Right atrium auricular region (tissue), 2 donors: ENCODE results near the gene NUP133. TPM values are rescaled to one million over a fixed set of nuclear protein-coding genes. Genes with fewer than 3 reads are reported as not detected.
"Not testable (repeated sequence)": the region's sequence is repeated elsewhere in the genome, so short reads cannot be mapped to it uniquely, and the experiment has no call there.

Experiments used
- DNase-seq: peaks from one replicate; pipeline ENCODE4 v3.0.0-alpha.2; 2019; ENCODE audit warnings: low spot score
- H3K27ac ChIP-seq, 2 donors: fragments of 200-600 bp; sonication (generic); 1 replicate in 1 of 2; 2 replicates in 1 of 2; pipeline ENCODE4 v1.5.1; 2016 to 2019
- H3K27me3 ChIP-seq, 2 donors: fragments of 200-600 bp; sonication (generic); one replicate each; pipeline versions ENCODE4 v1.5.1 to v1.6.0; 2017 to 2019
- H3K36me3 ChIP-seq: fragments of 200-600 bp; sonication (generic); one replicate; pipeline ENCODE4 v1.5.1; 2016
- H3K4me1 ChIP-seq, 2 donors: fragments of 200-600 bp; sonication (generic); one replicate each; pipeline versions ENCODE4 v1.5.1 to v1.6.0; 2017 to 2019
- H3K4me3 ChIP-seq, 2 donors: fragments of 200-600 bp; sonication (generic); 1 replicate in 1 of 2; 2 replicates in 1 of 2; pipeline ENCODE4 v1.5.1; 2017 to 2019; ENCODE audit warnings: mild to moderate bottlenecking in 1 of 2, moderate library complexity in 1 of 2
- H3K9me3 ChIP-seq, 2 donors: fragments of 200-600 bp; sonication (generic); one replicate each; pipeline ENCODE4 v1.5.1; 2019
- total RNA-seq, 2 donors: library from RNA; depleted of rRNA; stranded (reverse); fragments of >200 nt; gene quantifications; one replicate each; pipeline ENCODE4 v1.1.0, GENCODE V29; 2016
- TF ChIP-seq, protein P1 (sequence below), 2 donors: fragments of 200-600 bp; sonication (generic); IDR thresholded peaks; one replicate each; pipeline ENCODE4 v1.5.1; 2019; ENCODE audit warnings: antibody characterized with exemption in 2 of 2

NUP133 gene
- total RNA-seq, 2 donors from 2014 or later = 19.7 to 21.0 TPM

DNA sequence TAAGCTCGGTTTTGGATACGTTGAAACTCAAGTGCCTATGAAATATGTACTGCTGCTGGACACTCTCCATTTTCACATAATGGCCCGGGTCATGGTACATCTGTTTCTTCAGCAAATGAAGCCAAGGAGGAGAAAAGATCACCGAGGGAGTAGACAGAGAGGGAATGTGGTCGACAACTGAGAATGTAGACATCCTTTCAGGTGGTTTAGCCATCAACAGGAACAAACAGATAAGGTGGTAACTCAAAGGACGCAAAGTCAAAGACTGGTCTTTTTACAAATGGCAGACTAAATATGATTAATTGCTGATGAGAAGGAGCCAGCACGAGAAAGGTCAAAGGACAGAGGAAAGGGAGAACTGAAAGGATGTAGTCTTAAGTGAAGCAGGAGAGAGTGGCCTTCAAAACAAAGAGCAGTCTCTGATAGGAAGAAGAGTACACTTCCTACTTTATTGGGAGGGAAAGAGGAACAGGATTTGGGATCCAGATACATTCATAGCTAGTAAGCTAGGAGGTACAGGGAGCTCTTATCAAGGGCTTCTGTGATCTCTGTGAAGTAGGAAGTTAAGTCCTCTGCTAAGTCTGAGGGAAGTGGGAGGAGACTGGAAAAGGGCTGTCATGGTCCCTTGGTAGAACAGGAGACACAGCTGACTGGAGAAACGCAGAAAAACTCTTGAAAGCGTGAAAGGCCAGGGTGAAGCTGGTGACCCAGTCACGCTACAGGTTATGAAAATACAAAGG, 28.3 kb downstream of the NUP133 start:
- peaks cover 51% of the 10 kb centered on the region for H3K36me3 ChIP-seq

DNA sequence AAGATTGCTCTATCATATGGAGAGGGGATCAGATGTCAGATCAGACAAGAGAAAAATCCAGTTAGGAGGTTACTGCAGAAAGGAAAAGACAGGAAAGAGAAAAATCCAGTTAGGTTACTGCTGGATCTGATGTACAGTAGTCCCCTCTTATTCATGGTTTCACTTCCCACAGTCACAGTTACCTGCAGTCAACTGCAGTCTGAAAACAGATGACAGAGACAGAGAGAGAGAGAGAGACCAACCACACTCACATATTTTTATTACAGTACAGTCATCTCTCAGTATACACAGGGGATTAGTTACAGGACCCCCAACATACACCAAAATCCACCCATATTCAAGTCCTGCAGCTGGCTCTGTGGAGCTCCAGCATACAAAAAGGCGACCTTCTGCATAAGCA, 29.3 kb downstream of the NUP133 start:
- Histone ChIP-seq H3K27ac (no peak overlapping the region), H3K27me3 (no peaks in the 10 kb centered on the region), H3K36me3 (peaks cover 56% of the 10 kb centered on the region), H3K9me3 (no peaks in the 10 kb centered on the region), H3K4me1 (no peaks in the 10 kb centered on the region), H3K4me3 (no peak overlapping the region)
- TF ChIP-seq, protein P1, sequence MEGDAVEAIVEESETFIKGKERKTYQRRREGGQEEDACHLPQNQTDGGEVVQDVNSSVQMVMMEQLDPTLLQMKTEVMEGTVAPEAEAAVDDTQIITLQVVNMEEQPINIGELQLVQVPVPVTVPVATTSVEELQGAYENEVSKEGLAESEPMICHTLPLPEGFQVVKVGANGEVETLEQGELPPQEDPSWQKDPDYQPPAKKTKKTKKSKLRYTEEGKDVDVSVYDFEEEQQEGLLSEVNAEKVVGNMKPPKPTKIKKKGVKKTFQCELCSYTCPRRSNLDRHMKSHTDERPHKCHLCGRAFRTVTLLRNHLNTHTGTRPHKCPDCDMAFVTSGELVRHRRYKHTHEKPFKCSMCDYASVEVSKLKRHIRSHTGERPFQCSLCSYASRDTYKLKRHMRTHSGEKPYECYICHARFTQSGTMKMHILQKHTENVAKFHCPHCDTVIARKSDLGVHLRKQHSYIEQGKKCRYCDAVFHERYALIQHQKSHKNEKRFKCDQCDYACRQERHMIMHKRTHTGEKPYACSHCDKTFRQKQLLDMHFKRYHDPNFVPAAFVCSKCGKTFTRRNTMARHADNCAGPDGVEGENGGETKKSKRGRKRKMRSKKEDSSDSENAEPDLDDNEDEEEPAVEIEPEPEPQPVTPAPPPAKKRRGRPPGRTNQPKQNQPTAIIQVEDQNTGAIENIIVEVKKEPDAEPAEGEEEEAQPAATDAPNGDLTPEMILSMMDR (IDR thresholded peaks at IDR 0.05) = no peak
- no peak for DNase-seq

More for the DNA sequence above, 28.3 kb downstream of the NUP133 start:
- TF ChIP-seq, protein P1 (IDR thresholded peaks at IDR 0.05) = no peak
- no peak overlapping the region for H3K4me3 ChIP-seq
- DNase-seq = no peak
- H3K9me3 ChIP-seq = no peaks in the 10 kb centered on the region
- peak overlapping the region in 1 of 2 donors; percentile 37 for H3K27ac ChIP-seq
- no peaks in the 10 kb centered on the region for H3K4me1 ChIP-seq
- no peaks in the 10 kb centered on the region for H3K27me3 ChIP-seq

DNA sequence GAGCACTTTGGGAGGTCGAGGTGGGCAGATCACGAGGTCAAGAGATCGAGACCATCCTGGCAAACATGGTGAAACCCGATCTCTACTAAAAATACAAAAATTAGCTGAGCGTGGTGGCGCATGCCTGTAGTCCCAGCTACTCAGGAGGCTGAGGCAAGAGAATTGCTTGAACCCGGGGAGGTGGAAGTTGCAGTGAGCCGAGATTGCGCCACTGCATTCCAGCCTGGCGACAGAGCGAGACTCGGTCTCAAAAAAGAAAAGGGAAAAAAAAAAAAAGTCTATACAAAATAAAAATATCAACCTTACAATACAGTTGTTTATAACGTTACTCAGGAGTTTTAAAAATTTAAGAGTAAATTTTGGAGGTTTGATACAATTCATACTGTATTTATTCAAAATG, 32.3 kb downstream of the NUP133 start:
- not testable (repeated sequence) for H3K4me1 ChIP-seq, H3K4me3 ChIP-seq, DNase-seq, H3K27me3 ChIP-seq, H3K27ac ChIP-seq, H3K9me3 ChIP-seq
- H3K36me3 ChIP-seq = peaks cover 51% of the 10 kb centered on the region

DNA sequence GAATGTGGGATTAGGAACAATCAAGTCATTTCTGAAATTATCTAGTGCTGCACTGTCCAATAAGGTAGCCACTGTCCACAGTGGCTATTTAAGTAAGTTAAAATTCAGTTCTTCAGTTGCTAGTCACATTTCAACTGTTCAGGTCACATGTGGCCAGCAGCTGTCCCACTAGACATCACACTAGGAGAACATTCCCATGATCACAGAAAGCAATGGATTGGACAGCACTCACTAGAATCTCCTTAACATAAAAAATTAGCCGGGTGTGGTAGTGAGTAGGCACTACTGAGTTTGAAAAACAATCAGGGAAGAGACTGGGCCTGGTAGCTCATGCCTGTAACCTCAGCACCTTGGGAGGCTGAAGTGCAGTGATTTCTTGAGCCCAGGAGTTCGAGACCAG, 33.6 kb downstream of the NUP133 start:
- no peak for DNase-seq
- Histone ChIP-seq H3K36me3 (peaks cover 56% of the 10 kb centered on the region), H3K4me3 (no peak overlapping the region), H3K4me1 (no peaks in the 10 kb centered on the region), H3K9me3 (no peaks in the 10 kb centered on the region), H3K27ac (no peak overlapping the region), H3K27me3 (no peaks in the 10 kb centered on the region)
- TF ChIP-seq, protein P1 (IDR thresholded peaks at IDR 0.05) = no peak

DNA sequence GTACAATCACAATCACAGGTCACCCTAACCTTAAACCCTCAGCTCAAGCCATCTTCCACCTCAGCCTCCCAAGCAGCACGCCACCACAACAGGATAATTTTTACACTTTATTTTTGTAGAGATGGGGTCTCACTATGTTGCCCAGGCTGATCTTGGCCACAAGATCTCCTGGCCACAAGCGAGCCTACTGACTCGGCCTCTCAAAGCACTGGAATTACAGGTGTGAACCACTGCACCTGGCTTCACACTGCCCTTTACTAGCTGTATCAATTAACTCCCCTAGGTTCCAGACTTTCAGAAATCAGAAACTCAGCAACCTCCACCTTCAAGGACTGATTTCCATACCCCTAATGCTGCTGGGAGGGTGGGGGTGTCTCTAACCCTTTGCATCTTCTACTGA, 37.0 kb downstream of the NUP133 start:
- no peak overlapping the region for H3K4me3 ChIP-seq
- H3K27me3 ChIP-seq = no peaks in the 10 kb centered on the region
- H3K27ac ChIP-seq = no peak overlapping the region
- no peaks in the 10 kb centered on the region for H3K4me1 ChIP-seq
- DNase-seq = no peak
- TF ChIP-seq, protein P1 (IDR thresholded peaks at IDR 0.05) = no peak
- peaks cover 53% of the 10 kb centered on the region for H3K36me3 ChIP-seq
- H3K9me3 ChIP-seq = no peaks in the 10 kb centered on the region

DNA sequence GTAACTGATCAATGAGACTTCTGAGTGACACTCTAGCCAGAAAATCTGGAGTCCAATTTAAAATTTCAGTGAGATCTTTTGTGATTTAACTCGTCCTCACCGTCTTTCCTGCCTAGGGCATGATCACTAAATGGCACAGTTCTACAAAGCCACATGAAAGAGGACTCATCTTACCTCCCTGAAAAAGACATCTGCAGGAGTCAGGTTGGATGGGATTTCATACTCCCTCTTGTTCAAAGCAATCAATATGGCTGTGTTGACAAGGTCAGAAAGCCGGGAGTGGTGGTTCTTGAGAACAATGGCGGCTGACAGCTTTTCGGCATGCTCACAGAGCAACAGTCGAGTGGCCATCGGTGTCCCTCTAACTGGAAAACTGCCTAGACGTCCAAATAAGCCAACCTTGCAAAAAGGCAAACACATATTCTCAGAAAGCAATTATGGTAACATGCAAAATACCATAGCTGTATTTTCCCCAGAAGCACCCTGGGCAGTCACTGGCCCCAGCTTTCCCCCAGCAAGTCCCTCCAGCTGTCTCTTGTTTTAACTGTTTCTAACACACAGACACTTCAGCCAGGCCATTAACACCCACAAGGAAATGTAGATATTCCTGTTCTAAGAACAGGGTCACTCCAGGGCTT, 37.6 kb downstream of the NUP133 start:
- Histone ChIP-seq H3K4me3 (no peak overlapping the region), H3K9me3 (no peaks in the 10 kb centered on the region), H3K27ac (no peak overlapping the region), H3K4me1 (no peaks in the 10 kb centered on the region), H3K36me3 (peaks cover 49% of the 10 kb centered on the region), H3K27me3 (no peaks in the 10 kb centered on the region)
- no peak for DNase-seq
- TF ChIP-seq, protein P1 (IDR thresholded peaks at IDR 0.05) = no peak
